Suprapubic skin (tissue), 4 donors: ENCODE results near the gene SLC25A25. TPM values are rescaled to one million over a fixed set of nuclear protein-coding genes. Genes with fewer than 3 reads are reported as not detected.
"Not testable (repeated sequence)": the region's sequence is repeated elsewhere in the genome, so short reads cannot be mapped to it uniquely, and the experiment has no call there.

Experiments
- DNase-seq, 2 donors: peaks; one replicate each; pipeline ENCODE4 v3.0.0-alpha.2; 2019; ENCODE audit warnings: low spot score in 2 of 2
- H3K27ac ChIP-seq: fragments of 200-600 bp; sonication (generic); one replicate; pipeline ENCODE4 v1.5.1; 2019
- H3K27me3 ChIP-seq: fragments of 200-600 bp; sonication (generic); one replicate; pipeline ENCODE4 v1.5.1; 2019
- H3K36me3 ChIP-seq: fragments of 200-600 bp; sonication (generic); one replicate; pipeline ENCODE4 v1.5.1; 2019
- H3K4me1 ChIP-seq: fragments of 200-600 bp; sonication (generic); one replicate; pipeline ENCODE4 v1.5.1; 2019
- H3K4me3 ChIP-seq: fragments of 200-600 bp; sonication (generic); one replicate; pipeline ENCODE4 v1.5.1; 2019; ENCODE audit warnings: mild to moderate bottlenecking
- H3K9me3 ChIP-seq: fragments of 200-600 bp; sonication (generic); one replicate; pipeline ENCODE4 v1.5.1; 2019
- EP300 ChIP-seq: sonication (generic); formaldehyde crosslinking; IDR thresholded peaks from one replicate; pipeline ENCODE4 v1.6.1; 2017; ENCODE audit warnings: antibody characterized with exemption
- POLR2A ChIP-seq, 2 donors: fragments of 450-650 bp; IDR thresholded peaks; one replicate each; pipeline ENCODE4 v1.6.1; 2017; ENCODE audit warnings: antibody characterized with exemption in 2 of 2, mild to moderate bottlenecking in 2 of 2, moderate library complexity in 2 of 2
- POLR2AphosphoS5 ChIP-seq, 3 donors: sonication (generic); formaldehyde crosslinking; IDR thresholded peaks; one replicate each; pipeline ENCODE4 v1.6.1; 2017; ENCODE audit warnings: antibody characterized with exemption in 3 of 3
- WGBS: methylation state at CpG from one replicate; pipeline ENCODE4 v1.1.5; 2018; 5-methylcytosine and 5-hydroxymethylcytosine counted together
- total RNA-seq, 4 donors: library from RNA; depleted of rRNA; stranded (reverse); fragments of >200 nt; gene quantifications; one replicate each; pipeline ENCODE4 v1.1.0, GENCODE V29; 2016
- TF ChIP-seq, protein P1 (sequence below), 2 donors: fragments of 200-600 bp in 1 of 2; fragments of 450-650 bp in 1 of 2; sonication (generic) in 1 of 2; IDR thresholded peaks; one replicate each; pipeline ENCODE4 v1.5.1; 2016 to 2019; ENCODE audit warnings: antibody characterized with exemption in 2 of 2, mild to moderate bottlenecking in 1 of 2, moderate library complexity in 1 of 2

Gene SLC25A25
- total RNA-seq, 4 donors from 2014 or later, result 37.9 to 106 (median 66.5) TPM

DNA sequence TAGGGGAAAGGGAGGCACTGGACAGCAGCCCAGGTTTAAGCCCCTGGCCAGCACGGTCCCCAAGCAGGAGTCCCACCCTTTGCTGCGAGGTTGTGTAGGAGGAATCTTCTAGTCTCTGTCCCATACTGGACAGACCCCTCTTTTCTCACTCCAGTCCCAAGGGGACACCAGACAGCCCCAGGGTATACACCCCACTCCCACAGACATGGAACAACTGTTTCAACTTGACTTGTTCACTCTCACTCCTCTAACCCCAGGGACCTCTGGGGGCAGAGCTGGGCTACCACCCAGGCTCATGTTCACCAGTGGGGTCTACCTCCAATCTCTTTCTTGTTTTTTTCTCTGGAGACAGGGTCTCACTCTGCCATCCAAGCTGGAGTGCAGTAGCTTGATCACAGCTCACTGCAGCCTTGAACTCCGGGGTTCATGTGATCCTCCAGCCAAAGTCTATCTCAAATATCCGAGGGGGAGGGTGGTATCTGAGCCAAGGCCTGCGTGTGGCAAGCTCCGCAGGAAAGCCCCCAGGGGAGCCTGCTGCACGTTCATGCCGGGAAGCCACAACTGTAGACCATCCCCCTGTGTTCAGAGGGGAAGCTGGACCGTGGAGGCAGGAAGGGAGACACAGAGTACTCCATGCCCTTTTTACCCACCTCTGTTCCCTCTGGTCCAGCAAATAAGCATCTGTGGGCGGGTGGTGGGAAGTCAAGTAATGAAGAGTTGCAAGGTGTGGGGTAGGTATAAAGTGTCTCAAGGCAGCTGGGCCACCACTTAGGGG lies 57.7 kb downstream of the SLC25A25 start:
- peak overlapping the region; percentile 98 for H3K4me3 ChIP-seq

DNA sequence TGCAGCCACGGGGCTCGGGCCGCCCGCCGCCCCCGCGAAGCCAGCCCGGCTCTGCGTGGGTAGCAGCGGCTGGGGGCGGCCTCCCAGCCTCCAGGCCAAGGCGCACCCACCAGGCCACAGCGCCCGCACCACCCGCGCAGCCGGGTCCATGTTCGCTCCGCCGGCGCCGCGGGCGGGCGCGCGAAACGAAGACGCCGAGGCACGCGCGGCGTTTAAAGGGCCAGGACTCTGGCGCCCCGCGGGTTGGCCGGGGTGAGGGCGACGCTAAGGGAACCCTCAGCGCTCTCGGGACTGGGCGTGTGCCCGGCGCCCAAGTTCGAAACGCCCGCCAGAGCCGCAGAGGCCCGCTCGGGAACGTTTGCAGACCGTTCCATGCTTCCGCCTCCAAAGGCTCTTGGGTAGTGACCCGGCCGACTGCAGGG lies 59.5 kb downstream of the SLC25A25 start, which contains the start of gene PTGES2:
Gene PTGES2 (minus strand): TSS at position 162 of the 422 bp plus-strand sequence. CDS start 12 bp downstream, at position 150.
- peak in 1 of 2 donors; percentile 87 for DNase-seq
- Histone ChIP-seq H3K27ac (peak within 1 kb of the TSS; percentile 99), H3K4me3 (peak within 1 kb of the TSS; percentile 98), H3K36me3 (peaks cover 16% of the 10 kb centered on the region), H3K9me3 (no peaks in the 10 kb centered on the region), H3K4me1 (peaks cover 37% of the 10 kb centered on the region), H3K27me3 (no peaks in the 10 kb centered on the region)
- TF ChIP-seq EP300 (no peak), POLR2AphosphoS5 (IDR thresholded peaks at IDR 0.05) (peak in 1 of 3 donors; percentile 30)
- 0% methylated on average over 8 of the region's 56 CpGs for WGBS

More for the DNA sequence above, 57.7 kb downstream of the SLC25A25 start:
- Histone ChIP-seq H3K27me3 (no peaks in the 10 kb centered on the region), H3K27ac (no peak overlapping the region), H3K36me3 (peaks cover 34% of the 10 kb centered on the region), H3K9me3 (no peaks in the 10 kb centered on the region), H3K4me1 (peaks cover 37% of the 10 kb centered on the region)
- WGBS, result 43% methylated on average over 9 of the region's 10 CpGs
- TF ChIP-seq EP300, result no peak
- no peak for TF ChIP-seq POLR2A (IDR thresholded peaks at IDR 0.05)
- TF ChIP-seq POLR2AphosphoS5 (IDR thresholded peaks at IDR 0.05), result no peak
- TF ChIP-seq, protein P1, sequence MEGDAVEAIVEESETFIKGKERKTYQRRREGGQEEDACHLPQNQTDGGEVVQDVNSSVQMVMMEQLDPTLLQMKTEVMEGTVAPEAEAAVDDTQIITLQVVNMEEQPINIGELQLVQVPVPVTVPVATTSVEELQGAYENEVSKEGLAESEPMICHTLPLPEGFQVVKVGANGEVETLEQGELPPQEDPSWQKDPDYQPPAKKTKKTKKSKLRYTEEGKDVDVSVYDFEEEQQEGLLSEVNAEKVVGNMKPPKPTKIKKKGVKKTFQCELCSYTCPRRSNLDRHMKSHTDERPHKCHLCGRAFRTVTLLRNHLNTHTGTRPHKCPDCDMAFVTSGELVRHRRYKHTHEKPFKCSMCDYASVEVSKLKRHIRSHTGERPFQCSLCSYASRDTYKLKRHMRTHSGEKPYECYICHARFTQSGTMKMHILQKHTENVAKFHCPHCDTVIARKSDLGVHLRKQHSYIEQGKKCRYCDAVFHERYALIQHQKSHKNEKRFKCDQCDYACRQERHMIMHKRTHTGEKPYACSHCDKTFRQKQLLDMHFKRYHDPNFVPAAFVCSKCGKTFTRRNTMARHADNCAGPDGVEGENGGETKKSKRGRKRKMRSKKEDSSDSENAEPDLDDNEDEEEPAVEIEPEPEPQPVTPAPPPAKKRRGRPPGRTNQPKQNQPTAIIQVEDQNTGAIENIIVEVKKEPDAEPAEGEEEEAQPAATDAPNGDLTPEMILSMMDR (IDR thresholded peaks at IDR 0.05), result no peak
- DNase-seq, result peak in 1 of 2 donors; percentile 65

- peak; percentile 88 to 93 for DNase-seq
- TF ChIP-seq EP300, result no peak
- TF ChIP-seq POLR2AphosphoS5 (IDR thresholded peaks at IDR 0.05), result peak in 2 of 3 donors; percentile 9 to 50
Measured at GRCh38 chr9:128127990-128128835, 60.2 kb downstream of the SLC25A25 start.

DNA sequence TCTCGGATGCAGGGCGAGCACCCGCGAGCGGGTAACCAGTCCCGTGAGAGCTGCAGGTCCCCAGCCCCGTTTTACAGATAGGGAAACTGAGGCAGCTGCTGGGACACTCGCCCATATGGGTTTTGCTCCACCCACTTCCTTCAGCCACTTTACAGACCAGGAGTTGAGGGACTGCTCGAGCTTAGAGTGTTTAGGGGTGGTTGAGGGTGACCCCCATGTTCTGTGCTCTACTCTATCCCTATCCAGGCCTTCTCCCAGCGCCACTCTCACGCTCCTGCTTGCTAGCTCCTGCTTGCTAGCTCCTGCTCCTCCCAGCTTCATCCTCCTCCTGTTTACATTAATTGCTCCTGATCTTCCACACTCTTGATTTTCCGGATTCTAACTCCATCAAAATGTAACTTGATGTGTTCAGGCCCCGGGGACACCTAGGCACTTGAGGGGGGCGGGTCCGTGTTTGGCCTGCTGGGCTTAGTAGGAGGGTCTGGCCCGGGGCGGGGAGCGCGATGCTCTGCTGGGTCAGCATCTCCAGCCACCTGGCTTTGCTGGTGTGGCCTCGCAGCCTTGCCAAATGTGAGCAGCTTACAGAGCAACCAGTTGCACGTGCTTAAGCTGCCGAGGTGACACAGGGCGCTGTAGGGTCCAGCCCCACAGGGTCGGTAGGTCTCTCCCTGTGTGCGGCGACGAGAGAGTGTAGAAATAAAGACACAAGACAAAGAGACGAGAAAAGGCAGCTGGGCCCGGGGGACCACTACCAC lies 61.0 kb downstream of the SLC25A25 start:
- Histone ChIP-seq H3K36me3 (peaks cover 2% of the 10 kb centered on the region), H3K4me1 (peaks cover 37% of the 10 kb centered on the region), H3K9me3 (no peaks in the 10 kb centered on the region), H3K27me3 (no peaks in the 10 kb centered on the region), H3K27ac (peak overlapping the region; percentile 99), H3K4me3 (peak overlapping the region; percentile 98)
- TF ChIP-seq, protein P1 (IDR thresholded peaks at IDR 0.05), result no peak
- no peak for TF ChIP-seq POLR2A (IDR thresholded peaks at IDR 0.05)
- no peak for TF ChIP-seq EP300
- TF ChIP-seq POLR2AphosphoS5 (IDR thresholded peaks at IDR 0.05), result no peak
- WGBS, result 46% methylated on average over 29 of the region's 29 CpGs
- peak in 1 of 2 donors; percentile 75 for DNase-seq

More at GRCh38 chr9:128127990-128128835, 60.2 kb downstream of the SLC25A25 start:
- Histone ChIP-seq H3K4me3 (peak overlapping the region; percentile 98), H3K4me1 (peaks cover 37% of the 10 kb centered on the region), H3K27me3 (no peaks in the 10 kb centered on the region), H3K9me3 (no peaks in the 10 kb centered on the region), H3K27ac (peak overlapping the region; percentile 99), H3K36me3 (peaks cover 10% of the 10 kb centered on the region)
- 0% methylated on average over 27 of the region's 82 CpGs for WGBS

- WGBS, result 37% methylated on average over 10 of the region's 12 CpGs
- DNase-seq, H3K27ac ChIP-seq: not testable (repeated sequence)
Measured at GRCh38 chr9:128129976-128130590, 62.1 kb downstream of the SLC25A25 start.

DNA sequence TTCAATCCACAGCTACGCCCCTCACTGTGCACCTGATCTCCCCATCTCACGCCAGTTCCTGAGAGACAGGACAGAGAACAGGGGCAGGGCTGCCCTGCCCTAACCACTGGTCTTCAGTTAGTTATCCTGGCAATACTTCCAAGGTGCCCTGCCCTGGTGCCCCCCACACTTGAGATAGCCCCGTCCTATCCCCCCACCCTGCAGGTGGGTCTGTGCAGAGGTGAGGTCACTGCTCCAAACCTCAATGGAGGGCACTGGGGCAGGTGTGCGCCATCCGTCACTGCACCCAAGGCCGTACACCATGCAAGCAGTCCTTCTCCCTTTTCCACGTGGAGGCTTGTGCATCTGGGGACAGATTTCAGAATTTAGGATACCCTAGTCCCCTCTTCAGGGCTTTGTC lies 62.6 kb downstream of the SLC25A25 start:
- not testable (repeated sequence) for H3K27ac ChIP-seq, H3K4me3 ChIP-seq, H3K9me3 ChIP-seq, H3K36me3 ChIP-seq, H3K27me3 ChIP-seq
- 57% methylated on average over 6 of the region's 7 CpGs for whole genome bisulfite sequencing
- peaks cover 30% of the 10 kb centered on the region for H3K4me1 ChIP-seq
- peak in 1 of 2 donors; percentile 41 for DNase-seq

More at GRCh38 chr9:128129976-128130590, 62.1 kb downstream of the SLC25A25 start:
- H3K9me3 ChIP-seq, H3K27me3 ChIP-seq, H3K4me3 ChIP-seq, H3K36me3 ChIP-seq: not testable (repeated sequence)
- peaks cover 35% of the 10 kb centered on the region for H3K4me1 ChIP-seq
- TF ChIP-seq, protein P1 (IDR thresholded peaks at IDR 0.05), result peak in 1 of 2 donors; percentile 52

DNA sequence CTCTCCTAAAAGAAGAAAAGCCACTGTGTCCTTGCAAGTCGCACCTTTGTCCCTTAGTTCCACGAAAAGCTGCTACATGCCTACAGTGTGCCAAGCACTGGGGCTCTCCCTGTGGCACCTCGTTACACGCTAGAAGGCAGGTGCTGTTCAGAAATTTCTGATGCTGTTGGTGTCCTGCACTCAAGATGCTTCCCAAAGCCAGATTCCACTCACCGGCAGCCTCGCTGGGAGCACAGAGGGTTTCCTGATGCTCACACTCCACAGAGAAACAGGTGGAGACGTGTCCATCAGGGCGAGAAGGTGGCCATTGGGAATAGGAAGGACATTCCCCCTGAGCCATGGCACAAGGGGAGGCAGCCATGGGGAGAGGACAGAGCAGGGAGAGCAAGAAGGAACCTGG lies 63.3 kb downstream of the SLC25A25 start:
- not testable (repeated sequence) for H3K36me3 ChIP-seq, H3K27ac ChIP-seq, H3K4me3 ChIP-seq, H3K9me3 ChIP-seq, H3K27me3 ChIP-seq
- 85% methylated on average over 8 of the region's 8 CpGs for WGBS
- peak in 1 of 2 donors; percentile 18 for DNase-seq
- H3K4me1 ChIP-seq, result peaks cover 23% of the 10 kb centered on the region

GRCh38 chr9:128132139-128132538 lies 64.1 kb downstream of the SLC25A25 start:
- WGBS, result 47% methylated on average over 7 of the region's 8 CpGs
- not testable (repeated sequence) for H3K27ac ChIP-seq, H3K27me3 ChIP-seq, H3K9me3 ChIP-seq, H3K4me3 ChIP-seq, H3K36me3 ChIP-seq, DNase-seq
- peaks cover 15% of the 10 kb centered on the region for H3K4me1 ChIP-seq

- H3K9me3 ChIP-seq, H3K36me3 ChIP-seq, DNase-seq, H3K27ac ChIP-seq, H3K27me3 ChIP-seq, H3K4me1 ChIP-seq, H3K4me3 ChIP-seq: not testable (repeated sequence)
- WGBS, result 74% methylated on average over 8 of the region's 8 CpGs
Measured at GRCh38 chr9:128135561-128135960, 67.5 kb downstream of the SLC25A25 start.
